ENCODE data around the gene NCBP2L. TPM values are rescaled to one million over a fixed set of nuclear protein-coding genes. Genes with fewer than 3 reads are reported as not detected.
A peak's percentile ranks its signal among the peaks of the same experiment; 100 is the strongest.

NCBP2L gene
- polyA plus RNA-seq, 1 donor: not detected

- no peak for DNase-seq (ENCODE audit: low read depth)
These were observed 24.8 kb upstream of the NCBP2L start for GRCh38 chrX:107752714-107753113.

- no peak for DNase-seq (ENCODE audit: low read depth)
These were observed 24.3 kb upstream of the NCBP2L start for GRCh38 chrX:107753187-107753586.

GRCh38 chrX:107755721-107756120, 21.8 kb upstream of the NCBP2L start:
- no peak for DNase-seq (ENCODE audit: low read depth)

- DNase-seq (ENCODE audit: low read depth): no peak
These were observed 19.2 kb upstream of the NCBP2L start for GRCh38 chrX:107758231-107758766.

- DNase-seq (ENCODE audit: low read depth): no peak
These were observed 17.0 kb upstream of the NCBP2L start for GRCh38 chrX:107760304-107761077.

- DNase-seq (ENCODE audit: low read depth): no peak
These were observed 13.9 kb upstream of the NCBP2L start for GRCh38 chrX:107763647-107764046.

- no peak for DNase-seq (ENCODE audit: low read depth)
These were observed 12.5 kb upstream of the NCBP2L start for GRCh38 chrX:107764845-107765608.

GRCh38 chrX:107766470-107767150, 10.9 kb upstream of the NCBP2L start:
- no peak for DNase-seq (ENCODE audit: low read depth)

- DNase-seq (ENCODE audit: low read depth): no peak
These were observed 9.5 kb upstream of the NCBP2L start for GRCh38 chrX:107768051-107768450.

GRCh38 chrX:107769581-107770317, 7.8 kb upstream of the NCBP2L start:
- no peak for DNase-seq (ENCODE audit: low read depth)

GRCh38 chrX:107773206-107773605, 4.3 kb upstream of the NCBP2L start:
- DNase-seq (ENCODE audit: low read depth): no peak

GRCh38 chrX:107773906-107774435, 3.6 kb upstream of the NCBP2L start:
- DNase-seq (ENCODE audit: low read depth): no peak

- no peak for DNase-seq (ENCODE audit: low read depth)
These were observed 2.4 kb upstream of the NCBP2L start for GRCh38 chrX:107775000-107775733.

GRCh38 chrX:107775734-107776511, 1.6 kb upstream of the NCBP2L start, which contains the start of gene TSC22D3:
TSC22D3 (minus strand) TSS chrX:107775787; CDS start chrX:107775419, 368 bp downstream.
- no peak for DNase-seq (ENCODE audit: low read depth)

- peak; percentile 76 for DNase-seq (ENCODE audit: low read depth)
These were observed 641 bp upstream of the NCBP2L start for GRCh38 chrX:107776649-107777535.

- DNase-seq (ENCODE audit: low read depth): no peak
These were observed 3.0 kb downstream of the NCBP2L start for GRCh38 chrX:107780525-107780924.

- DNase-seq (ENCODE audit: low read depth): no peak
These were observed 10.3 kb downstream of the NCBP2L start for GRCh38 chrX:107787827-107788226.

- no peak for DNase-seq (ENCODE audit: low read depth)
These were observed 26.9 kb downstream of the NCBP2L start for GRCh38 chrX:107804427-107804826.

- no peak for DNase-seq (ENCODE audit: low read depth)
These were observed 27.6 kb downstream of the NCBP2L start for GRCh38 chrX:107805179-107805578.

Measured in forelimb muscle (tissue), 1 donor.